Panc1 (cell line): Measurements from ENCODE around the gene NCOR2. TPM values are rescaled to one million over a fixed set of nuclear protein-coding genes. Genes with fewer than 3 reads are reported as not detected.

Source experiments
- ATAC-seq: fragments of 200-7000 bp; cut with Tn5 transposase; 2 replicates; pipeline ENCODE4 v1.9.1; 2020; ENCODE audit warnings: mild to moderate bottlenecking, moderate library complexity
- BruUV-seq: library from RNA; stranded (reverse); fragments of 400-500 nt; replicated peaks from 2 replicates; lab custom pipeline; 2021; lab: Mats Ljungman, UMichigan
- CTCF ChIA-PET: fragments of 300-600 bp; sonication (Branson Sonifier 250); formaldehyde crosslinking; loops from one replicate; lab custom pipeline; 2022; ENCODE audit warnings: antibody characterized with exemption; lab: Charles Lee
- POLR2A ChIA-PET: fragments of 300-600 bp; sonication (Branson Sonifier 250); formaldehyde crosslinking; loops from one replicate; lab custom pipeline; 2022; ENCODE audit warnings: antibody characterized with exemption; lab: Charles Lee
- DNase-seq: peaks from one replicate; pipeline ENCODE4 v3.0.0-alpha.2; 2010; ENCODE audit warnings: low read depth, low spot score
- H3K27ac ChIP-seq: 2 replicates; pipeline ENCODE4 v1.5.1; 2011; ENCODE audit warnings: mild to moderate bottlenecking, low read length, inconsistent platforms
- H3K27me3 ChIP-seq: fragments of 200-500 bp; sonication (Bioruptor generic); 2 replicates; pipeline ENCODE4 v1.6.0; 2014; ENCODE audit warnings: low read length, inconsistent platforms; ENCODE audit not compliant: control insufficient read depth, insufficient read depth
- H3K36me3 ChIP-seq: fragments of 200-500 bp; sonication (Bioruptor generic); 2 replicates; pipeline ENCODE4 v1.5.1; 2014; ENCODE audit warnings: inconsistent platforms, mild to moderate bottlenecking, low read length, moderate library complexity; ENCODE audit not compliant: control insufficient read depth, insufficient read depth
- H3K4me1 ChIP-seq: 2 replicates; pipeline ENCODE4 v1.5.1; 2011; ENCODE audit warnings: inconsistent platforms, mild to moderate bottlenecking, low read length, moderate library complexity; ENCODE audit not compliant: control insufficient read depth, insufficient read depth
- H3K4me3 ChIP-seq, 2 experiments: 2 replicates each; pipeline ENCODE4 v1.5.1; 2011 to 2012; ENCODE audit warnings: low read depth in 2 of 2, low read length in 2 of 2, mild to moderate bottlenecking in 2 of 2, inconsistent platforms in 1 of 2, moderate library complexity in 1 of 2
- H3K9me3 ChIP-seq: fragments of 200-500 bp; sonication (Bioruptor generic); 2 replicates; pipeline ENCODE4 v1.5.1; 2014; ENCODE audit warnings: low read depth, mild to moderate bottlenecking, inconsistent platforms, low read length, moderate library complexity; ENCODE audit not compliant: control insufficient read depth, insufficient read depth
- CTCF ChIP-seq: fragments of 450-650 bp; IDR thresholded peaks from 2 replicates; pipeline ENCODE4 v1.5.1; 2017; ENCODE audit warnings: mild to moderate bottlenecking
- POLR2AphosphoS5 ChIP-seq: IDR thresholded peaks from 2 replicates; pipeline ENCODE4 v1.6.1; 2012; ENCODE audit warnings: mild to moderate bottlenecking, low read depth, low read length, moderate library complexity
- REST ChIP-seq, 2 experiments: IDR thresholded peaks; 2 replicates each; pipeline ENCODE4 v1.6.1; 2011 to 2012; ENCODE audit warnings: low read depth in 2 of 2, control low read depth in 1 of 2, low read length in 1 of 2, mild to moderate bottlenecking in 1 of 2, moderate library complexity in 1 of 2; ENCODE audit not compliant: insufficient read depth in 1 of 2
- SIN3A ChIP-seq: IDR thresholded peaks from 2 replicates; pipeline ENCODE4 v1.6.1; 2012; ENCODE audit warnings: low read depth, mild to moderate bottlenecking, low read length, moderate library complexity, borderline replicate concordance; ENCODE audit not compliant: insufficient read depth
- TCF7L2 ChIP-seq: IDR thresholded peaks from 2 replicates; pipeline ENCODE4 v1.6.1; 2011; ENCODE audit warnings: mild to moderate bottlenecking, low read depth, low read length, inconsistent platforms
- in situ Hi-C: cut with HindIII; loops from 2 replicates; pipeline ENCODE4 v1.10.0; 2016; ENCODE audit warnings: low sequenced_read_pairs, low pct_unique_long_range_greater_than_20kb
- intact Hi-C: fragments of 100-400 bp; cut with micrococcal nuclease; formaldehyde crosslinking; loops from one replicate; pipeline ENCODE4 v1.10.0; 2022; ENCODE audit not compliant: unreplicated experiment
- total RNA-seq: library from RNA; stranded (reverse); gene quantifications from one replicate; pipeline ENCODE4 v1.2.1, GENCODE V29; 2021; ENCODE audit not compliant: unreplicated experiment

The NCOR2 gene
- total RNA-seq, 1 experiment from 2014 or later = 461 TPM

GRCh38 chr12:124562018-124562795 is 5.2 kb downstream of the NCOR2 start:
- Histone ChIP-seq H3K27ac (peak overlapping the region; percentile 80), H3K4me3 (no peak overlapping the region), H3K4me1 (peaks cover 67% of the 10 kb centered on the region), H3K9me3 (no peaks in the 10 kb centered on the region), H3K27me3 (no peaks in the 10 kb centered on the region), H3K36me3 (no peaks in the 10 kb centered on the region; the same call in 1 of the 2 replicates)
- DNase-seq = no peak
- ATAC-seq = no peak
- CTCF ChIA-PET = no interaction called here
- in situ Hi-C loops = no loop called here
- BruUV-seq = no TSS peak
- POLR2A ChIA-PET = interaction anchor here (1.0 kb wide), 1 partner anchor 22 kb away, joined by 17 read pairs; no protein-coding TSS in a partner anchor
- TF ChIP-seq CTCF = no peak
- no peak for TF ChIP-seq POLR2AphosphoS5
- TF ChIP-seq SIN3A = no peak
- no peak for TF ChIP-seq REST (IDR thresholded peaks at IDR 0.05; ENCODE audit: insufficient read depth in 1 of 2, low read depth in 2 of 2, low read length in 1 of 2)
- no peak for TF ChIP-seq TCF7L2
- intact Hi-C loops = loop anchor here (10.0 kb wide), 3 partner anchors 163 to 203 kb away; no protein-coding TSS in a partner anchor

GRCh38 chr12:124561231-124561630 is 6.2 kb downstream of the NCOR2 start:
- no TSS peak for BruUV-seq
- TF ChIP-seq REST (IDR thresholded peaks at IDR 0.05; ENCODE audit: insufficient read depth in 1 of 2, low read depth in 2 of 2, low read length in 1 of 2) (no peak), CTCF (no peak), TCF7L2 (no peak), SIN3A (no peak), POLR2AphosphoS5 (no peak)
- Histone ChIP-seq H3K9me3 (no peaks in the 10 kb centered on the region), H3K27me3 (no peaks in the 10 kb centered on the region), H3K4me3 (no peak overlapping the region), H3K27ac (peak overlapping the region; percentile 44), H3K4me1 (peaks cover 76% of the 10 kb centered on the region), H3K36me3 (no peaks in the 10 kb centered on the region; the same call in 1 of the 2 replicates)
- in situ Hi-C loops (no loop called here), intact Hi-C loops (loop anchor here (10.0 kb wide), 3 partner anchors 164 to 204 kb away; no protein-coding TSS in a partner anchor)
- CTCF ChIA-PET = no interaction called here
- POLR2A ChIA-PET = no interaction called here
- DNase-seq (no peak), ATAC-seq (no peak)
